PC-9 (cell line): ENCODE data around the gene DACH1. TPM values are rescaled to one million over a fixed set of nuclear protein-coding genes. Genes with fewer than 3 reads are reported as not detected.

ENCODE experiments used
- BruUV-seq: library from RNA; stranded (reverse); fragments of 400-500 nt; replicated peaks from 2 replicates; lab custom pipeline; 2021; lab: Mats Ljungman, UMichigan
- CTCF ChIA-PET: fragments of 300-600 bp; sonication (Branson Sonifier 250); formaldehyde crosslinking; loops from one replicate; lab custom pipeline; 2022; ENCODE audit warnings: antibody characterized with exemption; lab: Charles Lee
- POLR2A ChIA-PET: fragments of 300-600 bp; sonication (Branson Sonifier 250); formaldehyde crosslinking; loops from one replicate; lab custom pipeline; 2022; ENCODE audit warnings: antibody characterized with exemption; ENCODE audit not compliant: unreplicated experiment; lab: Charles Lee
- DNase-seq, 2 experiments: peaks; one replicate each; pipeline versions ENCODE4 v3.0.0 to v3.0.0-alpha.2; 2015 to 2022; ENCODE audit warnings: mixed read lengths in 1 of 2
- H2AFZ ChIP-seq: fragments of 200-600 bp; sonication (generic); 2 replicates; pipeline ENCODE4 v1.8.1; 2017; ENCODE audit warnings: antibody characterized with exemption
- H3F3A ChIP-seq: fragments of 200-600 bp; sonication (generic); 2 replicates; pipeline ENCODE4 v1.8.1; 2017; ENCODE audit warnings: antibody characterized with exemption, mild to moderate bottlenecking, low read depth; ENCODE audit not compliant: insufficient read depth
- H3K27ac ChIP-seq: fragments of 200-600 bp; sonication (generic); 2 replicates; pipeline ENCODE4 v1.6.1; 2016; ENCODE audit warnings: mixed run types
- H3K27me3 ChIP-seq: fragments of 200-600 bp; sonication (generic); 2 replicates; pipeline ENCODE4 v1.6.1; 2016; ENCODE audit warnings: low read depth, mixed run types; ENCODE audit not compliant: insufficient read depth
- H3K36me3 ChIP-seq: fragments of 200-600 bp; sonication (generic); 2 replicates; pipeline ENCODE4 v1.6.1; 2016; ENCODE audit warnings: low read depth, mixed run types
- H3K4me1 ChIP-seq: fragments of 200-600 bp; sonication (generic); replicated peaks from 2 replicates; pipeline ENCODE4 v1.6.1; 2016; ENCODE audit warnings: mixed run types; ENCODE audit not compliant: insufficient read depth
- H3K4me2 ChIP-seq: fragments of 200-600 bp; sonication (generic); 2 replicates; pipeline ENCODE4 v1.6.1; 2017; ENCODE audit warnings: mixed run types
- H3K4me3 ChIP-seq: fragments of 200-600 bp; sonication (generic); 2 replicates; pipeline ENCODE4 v1.6.1; 2016; ENCODE audit warnings: mixed run types
- H3K79me2 ChIP-seq: fragments of 200-600 bp; sonication (generic); 2 replicates; pipeline ENCODE4 v1.6.1; 2017; ENCODE audit warnings: low read depth, mixed run types
- H3K9me2 ChIP-seq: fragments of 200-600 bp; sonication (generic); 2 replicates; pipeline ENCODE4 v1.8.1; 2017; ENCODE audit warnings: mild to moderate bottlenecking; ENCODE audit not compliant: insufficient read depth
- H3K9me3 ChIP-seq: fragments of 200-600 bp; sonication (generic); 2 replicates; pipeline ENCODE4 v1.8.1; 2016; ENCODE audit warnings: low read depth; ENCODE audit not compliant: insufficient read depth
- H4K20me1 ChIP-seq: fragments of 200-600 bp; sonication (generic); 2 replicates; pipeline ENCODE4 v1.8.1; 2017; ENCODE audit not compliant: insufficient read depth
- EZH2 ChIP-seq: fragments of 200-600 bp; sonication (generic); IDR thresholded peaks from 2 replicates; pipeline ENCODE4 v1.8.0; 2017; ENCODE audit warnings: antibody characterized with exemption, low read depth
- intact Hi-C: fragments of 100-400 bp; cut with micrococcal nuclease; formaldehyde crosslinking; loops from one replicate; pipeline ENCODE4 v1.10.0; 2022; ENCODE audit not compliant: unreplicated experiment
- total RNA-seq: library from RNA; stranded (reverse); gene quantifications from 2 replicates; pipeline ENCODE4 v1.2.3, GENCODE V29; 2021
- TF ChIP-seq, protein P1 (sequence below): fragments of 200-600 bp; sonication (generic); conservative IDR thresholded peaks from 2 replicates; pipeline ENCODE4 v1.6.1; 2017; ENCODE audit warnings: mixed run types, antibody characterized with exemption, mild to moderate bottlenecking, moderate library complexity

Gene DACH1
- total RNA-seq, 1 experiment from 2014 or later, result 1.5 TPM

- CTCF ChIA-PET, result no interaction called here
These were observed 392.1 kb downstream of the DACH1 start for GRCh38 chr13:71474936-71475335.

DNA sequence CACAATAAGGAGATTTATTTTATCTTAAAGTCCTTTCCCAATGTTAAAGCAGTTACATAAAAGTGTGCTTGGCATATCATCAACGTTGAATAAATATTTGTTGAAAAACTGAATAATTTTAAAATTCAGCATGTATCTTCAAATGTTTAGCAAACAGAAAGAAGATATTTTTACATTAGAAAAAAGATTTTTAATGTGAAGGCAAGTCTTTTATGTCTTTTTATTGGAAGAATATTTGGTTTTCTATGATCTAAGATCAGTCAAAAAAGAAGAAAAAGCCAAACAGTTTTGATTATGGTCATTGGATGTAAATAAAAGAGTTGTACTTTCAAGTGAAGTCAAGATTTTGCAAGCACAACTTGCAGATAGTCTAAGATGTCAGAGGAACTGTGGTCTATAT lies 397.4 kb downstream of the DACH1 start:
- Histone ChIP-seq H3K36me3 (no peaks in the 10 kb centered on the region), H3F3A (no peaks in the 10 kb centered on the region), H3K9me2 (no peaks in the 10 kb centered on the region; the same call in 1 of the 2 replicates), H3K27ac (no peak overlapping the region), H3K79me2 (no peaks in the 10 kb centered on the region), H3K4me1 (no peaks in the 10 kb centered on the region), H2AFZ (no peak overlapping the region), H3K9me3 (no peaks in the 10 kb centered on the region), H3K4me3 (no peak overlapping the region), H3K4me2 (no peak overlapping the region), H3K27me3 (no peaks in the 10 kb centered on the region), H4K20me1 (no peaks in the 10 kb centered on the region)
- intact Hi-C loops, result no loop called here
- ChIA-PET CTCF (no interaction called here), POLR2A (no interaction called here)
- BruUV-seq, result no TSS peak
- TF ChIP-seq, protein P1, sequence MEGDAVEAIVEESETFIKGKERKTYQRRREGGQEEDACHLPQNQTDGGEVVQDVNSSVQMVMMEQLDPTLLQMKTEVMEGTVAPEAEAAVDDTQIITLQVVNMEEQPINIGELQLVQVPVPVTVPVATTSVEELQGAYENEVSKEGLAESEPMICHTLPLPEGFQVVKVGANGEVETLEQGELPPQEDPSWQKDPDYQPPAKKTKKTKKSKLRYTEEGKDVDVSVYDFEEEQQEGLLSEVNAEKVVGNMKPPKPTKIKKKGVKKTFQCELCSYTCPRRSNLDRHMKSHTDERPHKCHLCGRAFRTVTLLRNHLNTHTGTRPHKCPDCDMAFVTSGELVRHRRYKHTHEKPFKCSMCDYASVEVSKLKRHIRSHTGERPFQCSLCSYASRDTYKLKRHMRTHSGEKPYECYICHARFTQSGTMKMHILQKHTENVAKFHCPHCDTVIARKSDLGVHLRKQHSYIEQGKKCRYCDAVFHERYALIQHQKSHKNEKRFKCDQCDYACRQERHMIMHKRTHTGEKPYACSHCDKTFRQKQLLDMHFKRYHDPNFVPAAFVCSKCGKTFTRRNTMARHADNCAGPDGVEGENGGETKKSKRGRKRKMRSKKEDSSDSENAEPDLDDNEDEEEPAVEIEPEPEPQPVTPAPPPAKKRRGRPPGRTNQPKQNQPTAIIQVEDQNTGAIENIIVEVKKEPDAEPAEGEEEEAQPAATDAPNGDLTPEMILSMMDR, result no peak
- no peak for TF ChIP-seq EZH2
- DNase-seq, result no peak

More at GRCh38 chr13:71474936-71475335, 392.1 kb downstream of the DACH1 start:
- Histone ChIP-seq H3F3A (no peaks in the 10 kb centered on the region), H3K4me2 (no peak overlapping the region), H3K4me3 (no peak overlapping the region), H3K27ac (no peak overlapping the region), H3K27me3 (no peaks in the 10 kb centered on the region), H2AFZ (no peak overlapping the region), H3K9me2 (no peaks in the 10 kb centered on the region; the same call in 1 of the 2 replicates), H3K9me3 (no peaks in the 10 kb centered on the region), H3K79me2 (no peaks in the 10 kb centered on the region), H4K20me1 (no peaks in the 10 kb centered on the region), H3K4me1 (no peaks in the 10 kb centered on the region), H3K36me3 (no peaks in the 10 kb centered on the region)
- DNase-seq, result no peak
- POLR2A ChIA-PET, result no interaction called here
- intact Hi-C loops, result no loop called here
- TF ChIP-seq, protein P1, result no peak
- TF ChIP-seq EZH2, result no peak
- no TSS peak for BruUV-seq

DNA sequence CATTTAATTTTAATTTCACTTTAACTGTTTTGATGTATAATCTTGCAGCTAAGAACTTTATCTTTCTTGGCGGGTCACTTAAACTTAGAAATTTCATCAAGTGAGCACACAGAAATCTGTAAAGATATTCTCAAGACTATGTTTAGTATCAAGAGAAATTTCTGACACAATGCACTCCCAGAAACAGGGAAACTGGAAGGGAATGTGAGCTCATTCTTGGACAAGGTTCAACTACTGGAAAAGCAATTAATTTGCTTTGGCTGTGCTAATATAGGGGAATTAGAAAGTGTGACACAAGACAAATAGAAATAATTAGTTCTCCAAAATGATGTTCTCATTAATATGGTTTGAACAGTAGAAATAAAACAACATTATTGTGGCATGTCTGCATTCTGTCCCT lies 402.3 kb downstream of the DACH1 start:
- POLR2A ChIA-PET, result no interaction called here
- no peaks in the 10 kb centered on the region for H3F3A ChIP-seq
- intact Hi-C loops, result no loop called here

More for the DNA sequence above, 402.3 kb downstream of the DACH1 start:
- Histone ChIP-seq H2AFZ (no peak overlapping the region), H3K4me2 (no peak overlapping the region), H3K27ac (no peak overlapping the region), H3K9me2 (no peaks in the 10 kb centered on the region), H3K4me3 (no peak overlapping the region), H3K9me3 (no peaks in the 10 kb centered on the region), H3K27me3 (no peaks in the 10 kb centered on the region), H3K4me1 (no peaks in the 10 kb centered on the region), H3K79me2 (no peaks in the 10 kb centered on the region), H3K36me3 (no peaks in the 10 kb centered on the region), H4K20me1 (no peaks in the 10 kb centered on the region)
- BruUV-seq, result no TSS peak
- CTCF ChIA-PET, result no interaction called here
- DNase-seq, result no peak
- TF ChIP-seq, protein P1, result no peak
- no peak for TF ChIP-seq EZH2
